Measurements from ENCODE around the gene SFTPD. TPM values are rescaled to one million over a fixed set of nuclear protein-coding genes. Genes with fewer than 3 reads are reported as not detected.

The SFTPD gene
- total and polyA plus RNA-seq, 2 of the 8 experiments (the other 6 are each of a cell fraction or from before 2014, with no cell fraction given) = 0.21 to 0.54 TPM

DNA sequence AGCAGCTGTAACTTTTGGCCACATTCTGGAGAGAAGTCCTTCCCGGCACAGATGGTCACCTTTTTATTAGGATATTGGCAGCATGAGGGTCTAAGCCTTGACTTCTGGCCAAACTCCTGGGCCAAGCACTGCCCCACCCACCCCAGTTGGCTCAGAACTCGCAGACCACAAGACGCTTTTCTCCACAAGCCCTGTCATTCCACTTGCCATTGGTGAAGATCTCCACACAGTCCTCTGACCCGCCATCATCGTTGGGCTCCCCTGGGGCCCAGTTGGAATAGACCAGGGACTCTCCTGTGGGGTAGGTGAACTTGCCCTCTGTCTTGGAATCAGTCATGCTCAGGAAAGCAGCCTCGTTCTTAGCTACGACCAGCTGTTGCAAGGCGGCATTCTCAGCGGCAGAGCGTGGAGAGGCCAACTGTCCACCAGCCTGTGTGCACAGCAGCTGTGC lies 11.2 kb downstream of the SFTPD start:
- H3K27me3 ChIP-seq (replicated peaks in 1 of 4; ENCODE audit: control insufficient read depth in 3 of 4, extremely low read depth in 1 of 4, insufficient read depth in 3 of 4, low read length in 3 of 4) = no peaks in the 10 kb centered on the region
- WGBS, 2 experiments (ENCODE audit: extremely low coverage in 1 of 2, insufficient coverage in 1 of 2, insufficient read length in 1 of 2, insufficient replicate concordance in 2 of 2, low coverage in 1 of 2, low lambda C conversion rate in 2 of 2, missing lambda C conversion rate in 1 of 2) = 89% methylated on average over 10 of the region's 10 CpGs; no CpG with 5 or more reads in 1 of the 2 experiments
- H3K23ac ChIP-seq (ENCODE audit: insufficient read length) = no peak overlapping the region
- no peak overlapping the region for H3K4ac ChIP-seq (replicated peaks; ENCODE audit: insufficient read length, low read depth, low read length)
- H3K4me3 ChIP-seq (ENCODE audit: extremely low read depth in 1 of 4, insufficient read depth in 2 of 4, low read depth in 3 of 4, low read length in 4 of 4) = no peak overlapping the region
- CTCF ChIA-PET (ENCODE audit: partially characterized antibody) = interaction anchor here (3.7 kb wide), 1 partner anchor 9 kb away, joined by 13 read pairs; no protein-coding TSS in a partner anchor
- H3K79me1 ChIP-seq (ENCODE audit: low read depth, low read length) = no peaks in the 10 kb centered on the region
- no peak overlapping the region for H2BK20ac ChIP-seq (ENCODE audit: low read length)
- no peak overlapping the region for H2BK15ac ChIP-seq (ENCODE audit: low read length)
- H3K27ac ChIP-seq (ENCODE audit: low read depth, low read length) = no peak overlapping the region
- no peaks in the 10 kb centered on the region for H3K9me3 ChIP-seq (ENCODE audit: insufficient read depth in 2 of 2, low read depth in 1 of 2, low read length in 1 of 2)
- H2BK12ac ChIP-seq (ENCODE audit: low read depth, low read length) = no peak overlapping the region
- H2BK5ac ChIP-seq (ENCODE audit: low read depth, low read length) = no peak overlapping the region
- H3K4me1 ChIP-seq (replicated peaks in 1 of 4; ENCODE audit: control insufficient read depth in 3 of 4, insufficient read depth in 4 of 4, low read length in 3 of 4) = no peaks in the 10 kb centered on the region
- H3K14ac ChIP-seq (ENCODE audit: insufficient read length) = no peak overlapping the region
- POLR2A ChIA-PET (ENCODE audit: partially characterized antibody) = no interaction called here
- no peak for FAIRE-seq
- no peak overlapping the region for H4K5ac ChIP-seq (ENCODE audit: insufficient read length, low read depth, low read length)
- peak in 1 of 2 experiments; percentile 28 for DNase-seq (ENCODE audit: low read depth in 1 of 2, low spot score in 2 of 2)
- no peak overlapping the region for H2BK120ac ChIP-seq (replicated peaks; ENCODE audit: low read depth, low read length)
- H3K18ac ChIP-seq (ENCODE audit: extremely low read depth, low read length) = no peak overlapping the region
- H4K8ac ChIP-seq (ENCODE audit: extremely low read depth, insufficient read depth, low read length) = no peak overlapping the region
- H3K36me3 ChIP-seq (ENCODE audit: control insufficient read depth in 2 of 4, insufficient read depth in 4 of 4, low read length in 3 of 4) = no peaks in the 10 kb centered on the region
- H4K20me1 ChIP-seq (replicated peaks in 1 of 2; ENCODE audit: control insufficient read depth in 1 of 2, insufficient read depth in 2 of 2, low read length in 2 of 2) = no peaks in the 10 kb centered on the region
- H4K91ac ChIP-seq (replicated peaks; ENCODE audit: insufficient read length, low read length) = no peak overlapping the region
- no peaks in the 10 kb centered on the region for H3K23me2 ChIP-seq (ENCODE audit: low read depth, low read length)
- no peak overlapping the region for H3K56ac ChIP-seq (replicated peaks; ENCODE audit: insufficient read length, low read depth, low read length)
- no peak overlapping the region for H3K4me2 ChIP-seq (ENCODE audit: insufficient read depth in 1 of 2, low read depth in 2 of 2, low read length in 2 of 2)
- no peak overlapping the region for H2AK5ac ChIP-seq (ENCODE audit: low read depth, low read length)
- H3K79me2 ChIP-seq (ENCODE audit: control insufficient read depth in 1 of 2, insufficient read depth in 2 of 2, low read length in 2 of 2) = no peaks in the 10 kb centered on the region
- H2AFZ ChIP-seq (ENCODE audit: low read length) = no peak overlapping the region
- H3K9ac ChIP-seq (replicated peaks in 1 of 4; ENCODE audit: extremely low read depth in 1 of 4, low read depth in 3 of 4, low read length in 3 of 4) = no peak overlapping the region
- TF ChIP-seq HDAC6 (IDR thresholded peaks at IDR 0.05; ENCODE audit: low read depth, low read length) (no peak), EP300 (IDR thresholded peaks at IDR 0.05; ENCODE audit: borderline replicate concordance in 1 of 2, low read depth in 2 of 2, low read length in 2 of 2) (no peak), RAD21 (IDR thresholded peaks at IDR 0.05 in 1 of 2, conservative IDR thresholded peaks at IDR 0.05 in 1 of 2; ENCODE audit: low read depth in 2 of 2, low read length in 2 of 2) (no peak), EZH2 (IDR thresholded peaks at IDR 0.05; ENCODE audit: low read depth, low read length, severe bottlenecking) (no peak), TCF12 (IDR thresholded peaks at IDR 0.05; ENCODE audit: low read depth, low read length) (no peak), CHD2 (IDR thresholded peaks at IDR 0.05; ENCODE audit: low read length) (no peak), SUZ12 (IDR thresholded peaks at IDR 0.05; ENCODE audit: low read length) (no peak), KDM5A (IDR thresholded peaks at IDR 0.05; ENCODE audit: low read length) (no peak), CHD1 (IDR thresholded peaks at IDR 0.05; ENCODE audit: low read depth, low read length) (no peak), SIX5 (IDR thresholded peaks at IDR 0.05; ENCODE audit: low read depth, low read length) (no peak), SP2 (IDR thresholded peaks at IDR 0.05; ENCODE audit: low read length) (no peak), TBP (IDR thresholded peaks at IDR 0.05; ENCODE audit: low read depth, low read length) (no peak)
- TF ChIP-seq, protein P1, sequence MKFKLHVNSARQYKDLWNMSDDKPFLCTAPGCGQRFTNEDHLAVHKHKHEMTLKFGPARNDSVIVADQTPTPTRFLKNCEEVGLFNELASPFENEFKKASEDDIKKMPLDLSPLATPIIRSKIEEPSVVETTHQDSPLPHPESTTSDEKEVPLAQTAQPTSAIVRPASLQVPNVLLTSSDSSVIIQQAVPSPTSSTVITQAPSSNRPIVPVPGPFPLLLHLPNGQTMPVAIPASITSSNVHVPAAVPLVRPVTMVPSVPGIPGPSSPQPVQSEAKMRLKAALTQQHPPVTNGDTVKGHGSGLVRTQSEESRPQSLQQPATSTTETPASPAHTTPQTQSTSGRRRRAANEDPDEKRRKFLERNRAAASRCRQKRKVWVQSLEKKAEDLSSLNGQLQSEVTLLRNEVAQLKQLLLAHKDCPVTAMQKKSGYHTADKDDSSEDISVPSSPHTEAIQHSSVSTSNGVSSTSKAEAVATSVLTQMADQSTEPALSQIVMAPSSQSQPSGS (IDR thresholded peaks at IDR 0.05; ENCODE audit: low read length) = no peak
